H9 (cell line): ENCODE measurements around the gene USP20. TPM values are rescaled to one million over a fixed set of nuclear protein-coding genes. Genes with fewer than 3 reads are reported as not detected.

ENCODE experiments used
- DNase-seq: peaks from one replicate; pipeline ENCODE4 v3.0.0-alpha.2; 2017
- H2AFZ ChIP-seq: one replicate; pipeline ENCODE4 v1.6.1; 2013; ENCODE audit warnings: mild to moderate bottlenecking, low read length, control low read depth, moderate library complexity
- H2AK5ac ChIP-seq: 2 replicates; pipeline ENCODE4 v1.6.1; 2013; ENCODE audit warnings: low read length, control low read depth, mixed read lengths; ENCODE audit not compliant: insufficient read length
- H2BK120ac ChIP-seq: one replicate; pipeline ENCODE4 v1.6.1; 2013; ENCODE audit warnings: low read depth, mild to moderate bottlenecking, low read length, control low read depth, inconsistent platforms; ENCODE audit not compliant: poor library complexity, severe bottlenecking
- H2BK12ac ChIP-seq: 2 replicates; pipeline ENCODE4 v1.6.1; 2013; ENCODE audit warnings: low read length, control low read depth, mixed read lengths, low read depth; ENCODE audit not compliant: insufficient read length
- H2BK15ac ChIP-seq: 2 replicates; pipeline ENCODE4 v1.6.1; 2013; ENCODE audit warnings: low read depth, low read length, control low read depth
- H2BK20ac ChIP-seq: one replicate; pipeline ENCODE4 v1.6.1; 2013; ENCODE audit warnings: low read depth, mild to moderate bottlenecking, low read length, control low read depth, inconsistent platforms; ENCODE audit not compliant: poor library complexity, severe bottlenecking
- H2BK5ac ChIP-seq: 2 replicates; pipeline ENCODE4 v1.6.1; 2013; ENCODE audit warnings: low read length, control low read depth, mixed read lengths; ENCODE audit not compliant: insufficient read length
- H3K14ac ChIP-seq: 2 replicates; pipeline ENCODE4 v1.6.1; 2013; ENCODE audit warnings: low read length, control low read depth; ENCODE audit not compliant: insufficient read depth
- H3K18ac ChIP-seq: 2 replicates; pipeline ENCODE4 v1.6.1; 2013; ENCODE audit warnings: low read depth, mild to moderate bottlenecking, mixed read lengths, low read length, control low read depth; ENCODE audit not compliant: insufficient read length
- H3K23ac ChIP-seq: 2 replicates; pipeline ENCODE4 v1.6.1; 2013; ENCODE audit warnings: low read length, control low read depth, mixed read lengths, low read depth; ENCODE audit not compliant: insufficient read length
- H3K23me2 ChIP-seq: 2 replicates; pipeline ENCODE4 v1.6.1; 2013; ENCODE audit warnings: low read depth, mild to moderate bottlenecking, mixed read lengths, low read length, control low read depth; ENCODE audit not compliant: insufficient read length, poor library complexity, severe bottlenecking
- H3K27ac ChIP-seq: 2 replicates; pipeline ENCODE4 v1.5.1; 2013; ENCODE audit warnings: low read length, control low read depth, mixed read lengths, low read depth; ENCODE audit not compliant: insufficient read length
- H3K27me3 ChIP-seq: 2 replicates; pipeline ENCODE4 v1.6.1; 2013; ENCODE audit warnings: low read length, control low read depth, inconsistent platforms; ENCODE audit not compliant: insufficient read depth
- H3K4ac ChIP-seq: 2 replicates; pipeline ENCODE4 v1.6.1; 2013; ENCODE audit warnings: low read depth, mild to moderate bottlenecking, control low read depth, inconsistent platforms, low read length, moderate library complexity
- H3K4me1 ChIP-seq: 2 replicates; pipeline ENCODE4 v1.6.1; 2013; ENCODE audit warnings: low read length, control low read depth, inconsistent platforms; ENCODE audit not compliant: insufficient read depth
- H3K4me2 ChIP-seq: 2 replicates; pipeline ENCODE4 v1.6.1; 2013; ENCODE audit warnings: low read length, control low read depth, mixed read lengths; ENCODE audit not compliant: insufficient read length, insufficient read depth
- H3K56ac ChIP-seq: 2 replicates; pipeline ENCODE4 v1.6.1; 2013; ENCODE audit warnings: low read depth, mild to moderate bottlenecking, mixed read lengths, low read length, control low read depth; ENCODE audit not compliant: insufficient read length
- H3K79me1 ChIP-seq: 2 replicates; pipeline ENCODE4 v1.6.1; 2013; ENCODE audit warnings: low read depth, mild to moderate bottlenecking, moderate library complexity, low read length, control low read depth, inconsistent platforms; ENCODE audit not compliant: insufficient read depth, poor library complexity, severe bottlenecking
- H3K79me2 ChIP-seq: 2 replicates; pipeline ENCODE4 v1.6.1; 2013; ENCODE audit warnings: low read length, control low read depth, inconsistent platforms; ENCODE audit not compliant: insufficient read depth
- H3K9ac ChIP-seq: 2 replicates; pipeline ENCODE4 v1.6.1; 2013; ENCODE audit warnings: low read length, control low read depth, mixed read lengths; ENCODE audit not compliant: insufficient read length; ENCODE audit errors: extremely low read depth
- H3K9me3 ChIP-seq: one replicate; pipeline ENCODE4 v1.6.1; 2013; ENCODE audit warnings: low read depth, low read length, inconsistent platforms; ENCODE audit not compliant: control insufficient read depth
- H3T11ph ChIP-seq: one replicate; pipeline ENCODE4 v1.6.1; 2013; ENCODE audit warnings: mild to moderate bottlenecking, low read length, control low read depth, inconsistent platforms
- H4K20me1 ChIP-seq: one replicate; pipeline ENCODE4 v1.6.1; 2013; ENCODE audit not compliant: control insufficient read depth, insufficient read length, insufficient read depth
- H4K5ac ChIP-seq: 2 replicates; pipeline ENCODE4 v1.6.1; 2013; ENCODE audit warnings: low read depth, mild to moderate bottlenecking, mixed read lengths, low read length, control low read depth; ENCODE audit not compliant: insufficient read length
- H4K8ac ChIP-seq: replicated peaks from 2 replicates; pipeline ENCODE4 v1.6.1; 2013; ENCODE audit warnings: low read length, control low read depth, mixed read lengths, low read depth; ENCODE audit not compliant: insufficient read length
- H4K91ac ChIP-seq: 2 replicates; pipeline ENCODE4 v1.6.1; 2013; ENCODE audit warnings: low read depth, mild to moderate bottlenecking, moderate library complexity, mixed read lengths, low read length, control low read depth; ENCODE audit not compliant: insufficient read length
- H3K27ac Mint-ChIP-seq, 3 experiments: 2 replicates in 2 of 3; 3 replicates in 1 of 3; pipeline ENCODE4 v1.8.0; 2020 to 2021; ENCODE audit warnings: mixed read lengths in 3 of 3, mild to moderate bottlenecking in 1 of 3, moderate library complexity in 1 of 3
- H3K27me3 Mint-ChIP-seq: 2 replicates; pipeline ENCODE4 v1.8.0; 2021; ENCODE audit warnings: low read depth, mild to moderate bottlenecking, moderate library complexity, mixed read lengths
- H3K36me3 Mint-ChIP-seq, 3 experiments: 2 replicates in 2 of 3; 3 replicates in 1 of 3; pipeline ENCODE4 v1.8.0; 2020 to 2021; ENCODE audit warnings: low read depth in 3 of 3, mixed read lengths in 3 of 3; ENCODE audit not compliant: insufficient read depth in 1 of 3
- H3K4me1 Mint-ChIP-seq, 2 experiments: 2 replicates each; pipeline ENCODE4 v1.8.0; 2020; ENCODE audit warnings: mixed read lengths in 2 of 2
- H3K4me3 Mint-ChIP-seq, 2 experiments: 2 replicates in 1 of 2; 3 replicates in 1 of 2; pipeline ENCODE4 v1.8.0; 2020 to 2021; ENCODE audit warnings: mild to moderate bottlenecking in 2 of 2, mixed read lengths in 2 of 2, moderate library complexity in 1 of 2
- H3K9me3 Mint-ChIP-seq, 2 experiments: 2 replicates in 1 of 2; 3 replicates in 1 of 2; pipeline ENCODE4 v1.8.0; 2020; ENCODE audit warnings: mild to moderate bottlenecking in 2 of 2, mixed read lengths in 2 of 2, moderate library complexity in 1 of 2
- WGBS: extraction: QIAGEN DNeasy Blood & Tissue Kit; methylation state at CpG from one replicate; pipeline ENCODE4 v1.1.7; 2013; ENCODE audit warnings: missing lambda C conversion rate, low lambda C conversion rate, mixed read lengths; ENCODE audit not compliant: insufficient read length; ENCODE audit errors: extremely low coverage; 5-methylcytosine and 5-hydroxymethylcytosine counted together
- total RNA-seq: library from RNA; stranded (reverse); gene quantifications from 2 replicates; pipeline ENCODE4 v1.2.1, GENCODE V29; 2021
- TF ChIP-seq, protein P1 (sequence below): fragments of 200-600 bp; sonication (generic); conservative IDR thresholded peaks from 3 replicates; pipeline ENCODE4 v1.8.0; 2021; ENCODE audit warnings: antibody characterized with exemption, mild to moderate bottlenecking

USP20 gene
- total RNA-seq, 1 experiment from 2014 or later, result 20.9 TPM

DNA sequence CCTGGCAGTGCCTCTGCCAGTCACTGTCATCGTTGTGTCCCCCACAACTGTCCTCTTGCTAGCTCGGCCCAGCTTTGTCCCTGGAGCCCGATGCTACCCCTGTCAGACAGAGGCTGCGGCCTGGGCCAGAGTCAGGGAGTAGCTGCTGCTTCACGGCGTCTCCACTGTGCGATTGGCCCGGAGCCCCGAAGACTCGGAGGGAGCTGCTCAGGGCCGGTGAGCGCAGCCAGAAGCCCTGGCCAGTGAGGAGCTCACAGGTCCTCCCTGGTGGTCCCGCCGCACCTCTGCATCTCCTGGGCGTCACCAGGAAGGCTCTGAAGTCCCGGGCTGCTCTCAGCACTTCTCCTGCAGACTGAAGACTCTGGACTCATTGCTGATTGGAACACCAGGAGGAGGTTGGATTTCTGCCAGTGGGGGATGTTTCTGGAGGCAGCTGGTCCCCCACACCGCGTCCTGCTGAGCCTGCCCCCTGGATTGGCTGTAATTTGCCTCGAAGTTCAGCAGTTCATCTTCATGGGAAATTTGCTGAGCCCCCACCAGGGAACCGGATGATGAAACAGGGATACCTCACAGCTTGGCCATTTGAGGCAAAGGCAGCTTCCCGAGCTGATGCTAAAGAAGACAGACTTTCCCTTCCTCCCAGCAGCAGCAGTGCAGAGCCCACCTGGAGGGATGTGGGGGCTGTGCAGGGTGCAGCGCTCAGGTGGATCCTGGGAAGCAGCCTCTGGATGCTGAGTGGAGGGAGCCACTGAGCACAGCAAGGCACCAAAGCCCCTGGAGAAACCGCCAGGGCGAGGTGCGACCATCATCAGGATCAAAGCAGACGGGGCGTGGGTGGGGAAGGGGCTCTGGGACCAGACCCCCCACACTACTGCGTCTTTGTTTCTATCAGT, 45.6 kb downstream of the USP20 start:
- Histone ChIP-seq H2AK5ac (no peak overlapping the region), H4K5ac (no peak overlapping the region), H3K18ac (no peak overlapping the region), H3K27ac (no peak overlapping the region), H3K79me2 (no peaks in the 10 kb centered on the region), H3K27me3 (no peaks in the 10 kb centered on the region), H2BK12ac (no peak overlapping the region), H4K20me1 (no peaks in the 10 kb centered on the region), H3K4ac (no peak overlapping the region), H3K9me3 (no peaks in the 10 kb centered on the region), H3K4me2 (no peak overlapping the region), H3K23me2 (no peaks in the 10 kb centered on the region), H3T11ph (no peak overlapping the region), H3K4me1 (peaks cover 2% of the 10 kb centered on the region; the same call in 1 of the 2 replicates), H2BK20ac (no peak overlapping the region), H2BK120ac (no peak overlapping the region), H3K56ac (no peak overlapping the region), H2BK5ac (no peak overlapping the region), H3K79me1 (no peaks in the 10 kb centered on the region), H2AFZ (no peak overlapping the region), H2BK15ac (no peak overlapping the region), H4K91ac (no peak overlapping the region), H3K23ac (no peak overlapping the region), H4K8ac (no peak overlapping the region), H3K14ac (no peak overlapping the region; the same call in 1 of the 2 replicates), H3K9ac (no peak overlapping the region)
- H3K27ac Mint-ChIP-seq, result peak overlapping the region; percentile 27 to 72 (median 39); a peak in 1 of 7 replicates
- TF ChIP-seq, protein P1, sequence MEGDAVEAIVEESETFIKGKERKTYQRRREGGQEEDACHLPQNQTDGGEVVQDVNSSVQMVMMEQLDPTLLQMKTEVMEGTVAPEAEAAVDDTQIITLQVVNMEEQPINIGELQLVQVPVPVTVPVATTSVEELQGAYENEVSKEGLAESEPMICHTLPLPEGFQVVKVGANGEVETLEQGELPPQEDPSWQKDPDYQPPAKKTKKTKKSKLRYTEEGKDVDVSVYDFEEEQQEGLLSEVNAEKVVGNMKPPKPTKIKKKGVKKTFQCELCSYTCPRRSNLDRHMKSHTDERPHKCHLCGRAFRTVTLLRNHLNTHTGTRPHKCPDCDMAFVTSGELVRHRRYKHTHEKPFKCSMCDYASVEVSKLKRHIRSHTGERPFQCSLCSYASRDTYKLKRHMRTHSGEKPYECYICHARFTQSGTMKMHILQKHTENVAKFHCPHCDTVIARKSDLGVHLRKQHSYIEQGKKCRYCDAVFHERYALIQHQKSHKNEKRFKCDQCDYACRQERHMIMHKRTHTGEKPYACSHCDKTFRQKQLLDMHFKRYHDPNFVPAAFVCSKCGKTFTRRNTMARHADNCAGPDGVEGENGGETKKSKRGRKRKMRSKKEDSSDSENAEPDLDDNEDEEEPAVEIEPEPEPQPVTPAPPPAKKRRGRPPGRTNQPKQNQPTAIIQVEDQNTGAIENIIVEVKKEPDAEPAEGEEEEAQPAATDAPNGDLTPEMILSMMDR, result no peak
- no peaks in the 10 kb centered on the region for H3K9me3 Mint-ChIP-seq
- H3K4me1 Mint-ChIP-seq, result peaks cover 17 to 26% of the 10 kb centered on the region in 2 experiments
- DNase-seq, result no peak
- no peaks in the 10 kb centered on the region for H3K27me3 Mint-ChIP-seq
- WGBS, result no CpG with 5 or more reads among the region's 28 CpGs
- no peak overlapping the region for H3K4me3 Mint-ChIP-seq
- peaks cover 0 to 12% (median 6%) of the 10 kb centered on the region in 3 experiments; a peak in 4 of 7 replicates for H3K36me3 Mint-ChIP-seq
